ENCODE measurements around the gene ABTB2. TPM values are rescaled to one million over a fixed set of nuclear protein-coding genes. Genes with fewer than 3 reads are reported as not detected.

ABTB2 gene
- total RNA-seq, 1 experiment from 2014 or later: not detected

- H4K20me1 ChIP-seq (ENCODE audit: insufficient read depth, low read depth, low read length): no peaks in the 10 kb centered on the region
- H3K9ac ChIP-seq (ENCODE audit: low read length): no peak overlapping the region
- H3K4me3 ChIP-seq (ENCODE audit: low read length): no peak overlapping the region
- DNase-seq: no peak
- no peaks in the 10 kb centered on the region for H3K27me3 ChIP-seq (ENCODE audit: low read length)
- no peaks in the 10 kb centered on the region for H3K4me1 ChIP-seq (ENCODE audit: low read length)
- H3K27ac ChIP-seq (ENCODE audit: low read length): no peak overlapping the region
- H3K79me2 ChIP-seq (ENCODE audit: low read length): no peaks in the 10 kb centered on the region
- no peak overlapping the region for H3K4me2 ChIP-seq (ENCODE audit: low read depth, low read length, poor library complexity, severe bottlenecking)
- H2AFZ ChIP-seq (ENCODE audit: low read length): no peak overlapping the region
- no peaks in the 10 kb centered on the region for H3K9me2 ChIP-seq (replicated peaks; ENCODE audit: insufficient read depth, low read length)
- no peaks in the 10 kb centered on the region for H3K9me3 ChIP-seq (ENCODE audit: low read length)
- H3K36me3 ChIP-seq (ENCODE audit: insufficient read depth, low read length): no peaks in the 10 kb centered on the region
Measured at GRCh38 chr11:34270711-34271110, 87.1 kb downstream of the ABTB2 start.

- H3K27ac ChIP-seq (ENCODE audit: low read length): no peak overlapping the region
- no peak overlapping the region for H2AFZ ChIP-seq (ENCODE audit: low read length)
- no peaks in the 10 kb centered on the region for H3K9me3 ChIP-seq (ENCODE audit: low read length)
- no peaks in the 10 kb centered on the region for H3K27me3 ChIP-seq (ENCODE audit: low read length)
- no peaks in the 10 kb centered on the region for H3K36me3 ChIP-seq (ENCODE audit: insufficient read depth, low read length)
- H3K4me3 ChIP-seq (ENCODE audit: low read length): no peak overlapping the region
- no peaks in the 10 kb centered on the region for H3K4me1 ChIP-seq (ENCODE audit: low read length)
- no peak overlapping the region for H3K9ac ChIP-seq (ENCODE audit: low read length)
- H4K20me1 ChIP-seq (ENCODE audit: insufficient read depth, low read depth, low read length): no peaks in the 10 kb centered on the region
- DNase-seq: no peak
- no peaks in the 10 kb centered on the region for H3K9me2 ChIP-seq (replicated peaks; ENCODE audit: insufficient read depth, low read length)
- no peaks in the 10 kb centered on the region for H3K79me2 ChIP-seq (ENCODE audit: low read length)
- H3K4me2 ChIP-seq (ENCODE audit: low read depth, low read length, poor library complexity, severe bottlenecking): no peak overlapping the region
Measured at GRCh38 chr11:34269694-34270245, 88.0 kb downstream of the ABTB2 start.

GRCh38 chr11:34268906-34269430, 88.8 kb downstream of the ABTB2 start:
- Histone ChIP-seq H3K27ac (ENCODE audit: low read length) (no peak overlapping the region), H3K79me2 (ENCODE audit: low read length) (no peaks in the 10 kb centered on the region), H3K9ac (ENCODE audit: low read length) (no peak overlapping the region), H3K4me2 (ENCODE audit: low read depth, low read length, poor library complexity, severe bottlenecking) (no peak overlapping the region), H4K20me1 (ENCODE audit: insufficient read depth, low read depth, low read length) (no peaks in the 10 kb centered on the region), H2AFZ (ENCODE audit: low read length) (no peak overlapping the region), H3K4me3 (ENCODE audit: low read length) (no peak overlapping the region), H3K36me3 (ENCODE audit: insufficient read depth, low read length) (no peaks in the 10 kb centered on the region), H3K4me1 (ENCODE audit: low read length) (no peaks in the 10 kb centered on the region), H3K9me3 (ENCODE audit: low read length) (no peaks in the 10 kb centered on the region), H3K27me3 (ENCODE audit: low read length) (no peaks in the 10 kb centered on the region), H3K9me2 (replicated peaks; ENCODE audit: insufficient read depth, low read length) (no peaks in the 10 kb centered on the region)
- DNase-seq: no peak

GRCh38 chr11:34267417-34267816, 90.4 kb downstream of the ABTB2 start:
- Histone ChIP-seq H3K79me2 (ENCODE audit: low read length) (no peaks in the 10 kb centered on the region), H3K9ac (ENCODE audit: low read length) (no peak overlapping the region), H4K20me1 (ENCODE audit: insufficient read depth, low read depth, low read length) (no peaks in the 10 kb centered on the region), H2AFZ (ENCODE audit: low read length) (no peak overlapping the region), H3K27me3 (ENCODE audit: low read length) (no peaks in the 10 kb centered on the region), H3K36me3 (ENCODE audit: insufficient read depth, low read length) (no peaks in the 10 kb centered on the region), H3K4me1 (ENCODE audit: low read length) (no peaks in the 10 kb centered on the region), H3K4me3 (ENCODE audit: low read length) (no peak overlapping the region), H3K27ac (ENCODE audit: low read length) (no peak overlapping the region), H3K9me2 (replicated peaks; ENCODE audit: insufficient read depth, low read length) (no peaks in the 10 kb centered on the region), H3K4me2 (ENCODE audit: low read depth, low read length, poor library complexity, severe bottlenecking) (no peak overlapping the region), H3K9me3 (ENCODE audit: low read length) (no peaks in the 10 kb centered on the region)
- DNase-seq: no peak

- H3K9me2 ChIP-seq (replicated peaks; ENCODE audit: insufficient read depth, low read length): no peaks in the 10 kb centered on the region
- H3K36me3 ChIP-seq (ENCODE audit: insufficient read depth, low read length): no peaks in the 10 kb centered on the region
- H4K20me1 ChIP-seq (ENCODE audit: insufficient read depth, low read depth, low read length): no peaks in the 10 kb centered on the region
- H3K79me2 ChIP-seq (ENCODE audit: low read length): no peaks in the 10 kb centered on the region
- H2AFZ ChIP-seq (ENCODE audit: low read length): no peak overlapping the region
- no peaks in the 10 kb centered on the region for H3K9me3 ChIP-seq (ENCODE audit: low read length)
- no peaks in the 10 kb centered on the region for H3K4me1 ChIP-seq (ENCODE audit: low read length)
- H3K9ac ChIP-seq (ENCODE audit: low read length): no peak overlapping the region
- H3K4me3 ChIP-seq (ENCODE audit: low read length): no peak overlapping the region
- no peak overlapping the region for H3K27ac ChIP-seq (ENCODE audit: low read length)
- no peak overlapping the region for H3K4me2 ChIP-seq (ENCODE audit: low read depth, low read length, poor library complexity, severe bottlenecking)
- no peak for DNase-seq
- no peaks in the 10 kb centered on the region for H3K27me3 ChIP-seq (ENCODE audit: low read length)
Measured at GRCh38 chr11:34267013-34267412, 90.8 kb downstream of the ABTB2 start.

DNA sequence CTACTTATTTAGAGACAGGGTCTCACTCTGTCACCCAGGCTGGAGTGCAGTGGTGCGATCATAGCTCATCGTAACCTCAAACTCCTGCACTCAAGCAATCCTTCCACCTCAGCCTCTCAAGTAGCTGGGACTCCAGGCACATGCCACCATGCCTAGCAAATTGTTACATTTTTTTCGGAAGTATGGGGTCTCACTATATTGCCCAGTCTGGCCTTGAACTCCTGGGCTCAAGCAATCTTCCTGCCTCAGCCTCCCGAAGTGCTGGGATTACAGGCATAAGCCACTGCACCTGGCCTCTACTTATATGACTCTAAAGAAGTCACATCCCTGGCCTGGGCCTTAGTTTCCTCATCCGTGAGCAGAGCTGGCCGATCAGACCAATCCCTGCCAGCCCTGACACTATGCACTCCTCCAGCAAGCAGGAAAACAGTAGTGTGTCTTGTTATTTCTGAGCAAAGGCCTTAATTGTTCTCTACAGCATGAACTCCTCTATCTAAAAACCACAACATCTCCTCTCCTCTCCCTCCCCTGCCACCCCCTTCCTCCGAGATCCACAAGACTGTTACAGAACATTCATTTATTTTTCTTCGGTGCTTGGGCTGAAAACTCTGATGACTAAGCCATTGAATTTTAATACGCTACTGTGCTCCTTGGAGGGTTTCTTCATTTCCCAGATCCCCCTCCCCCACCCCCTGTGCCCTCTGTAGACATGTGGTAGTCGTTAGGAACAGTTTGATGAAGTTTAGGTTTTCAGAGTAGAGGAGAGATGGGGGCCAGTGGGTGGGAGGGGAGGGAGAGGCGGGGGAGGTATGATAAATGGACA, 91.5 kb downstream of the ABTB2 start:
- Histone ChIP-seq H3K4me1 (ENCODE audit: low read length) (no peaks in the 10 kb centered on the region), H3K27me3 (ENCODE audit: low read length) (no peaks in the 10 kb centered on the region), H3K4me2 (ENCODE audit: low read depth, low read length, poor library complexity, severe bottlenecking) (no peak overlapping the region), H3K9ac (ENCODE audit: low read length) (no peak overlapping the region), H3K9me3 (ENCODE audit: low read length) (no peaks in the 10 kb centered on the region), H2AFZ (ENCODE audit: low read length) (no peak overlapping the region), H3K79me2 (ENCODE audit: low read length) (no peaks in the 10 kb centered on the region), H3K9me2 (replicated peaks; ENCODE audit: insufficient read depth, low read length) (no peaks in the 10 kb centered on the region), H3K36me3 (ENCODE audit: insufficient read depth, low read length) (no peaks in the 10 kb centered on the region), H4K20me1 (ENCODE audit: insufficient read depth, low read depth, low read length) (0 out of 2 replicates have a peak, but pooled peaks cover 3% of the 10 kb centered on the region), H3K4me3 (ENCODE audit: low read length) (no peak overlapping the region), H3K27ac (ENCODE audit: low read length) (no peak overlapping the region)
- DNase-seq: no peak

DNA sequence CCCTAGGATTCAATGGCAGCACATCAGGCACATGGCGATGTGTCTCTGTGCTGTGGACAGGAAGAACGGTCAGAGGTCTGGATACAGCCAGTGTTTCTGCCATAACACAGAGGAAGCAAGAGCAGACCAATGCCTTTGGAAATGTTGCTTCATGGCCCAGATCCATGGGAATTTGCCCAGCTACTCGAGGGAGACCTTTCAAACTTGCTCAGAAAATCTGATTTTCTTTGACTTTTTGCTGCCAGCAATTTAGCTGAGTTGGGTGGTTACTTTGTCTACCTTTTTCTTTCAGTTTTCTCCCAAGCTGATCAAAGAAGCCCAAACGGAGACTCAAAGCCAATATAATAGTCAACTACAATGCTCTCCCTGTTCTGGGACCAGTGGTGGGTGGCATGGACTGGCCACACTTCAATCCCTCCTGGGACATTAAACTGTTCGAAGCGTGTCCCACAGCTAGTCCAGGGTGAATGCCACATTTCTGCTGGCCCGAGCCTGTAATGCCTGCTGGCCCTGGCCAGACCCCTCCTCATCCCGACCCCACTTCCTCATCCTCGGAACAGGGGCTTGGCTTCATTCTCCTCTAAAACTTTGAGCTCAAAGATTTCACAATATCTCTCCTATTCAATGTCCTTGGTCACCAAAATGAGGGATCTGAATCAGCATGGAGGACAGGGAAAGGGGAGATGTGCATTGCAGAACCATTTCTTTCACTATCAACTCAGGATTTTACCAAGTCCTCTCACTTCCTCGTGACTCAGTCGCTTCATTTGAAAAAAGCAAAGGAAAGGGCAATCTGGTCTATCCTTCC, 93.3 kb downstream of the ABTB2 start:
- Histone ChIP-seq H3K4me2 (ENCODE audit: low read depth, low read length, poor library complexity, severe bottlenecking) (no peak overlapping the region), H3K4me3 (ENCODE audit: low read length) (no peak overlapping the region), H3K4me1 (ENCODE audit: low read length) (no peaks in the 10 kb centered on the region), H3K36me3 (ENCODE audit: insufficient read depth, low read length) (no peaks in the 10 kb centered on the region), H4K20me1 (ENCODE audit: insufficient read depth, low read depth, low read length) (0 out of 2 replicates have a peak, but pooled peaks cover 3% of the 10 kb centered on the region), H3K9ac (ENCODE audit: low read length) (no peak overlapping the region), H3K9me2 (replicated peaks; ENCODE audit: insufficient read depth, low read length) (no peaks in the 10 kb centered on the region), H3K79me2 (ENCODE audit: low read length) (no peaks in the 10 kb centered on the region), H3K27me3 (ENCODE audit: low read length) (no peaks in the 10 kb centered on the region), H3K27ac (ENCODE audit: low read length) (no peak overlapping the region), H3K9me3 (ENCODE audit: low read length) (no peaks in the 10 kb centered on the region), H2AFZ (ENCODE audit: low read length) (no peak overlapping the region)
- no peak for DNase-seq
